ENCODE measurements around the gene POU3F2. TPM values are rescaled to one million over a fixed set of nuclear protein-coding genes. Genes with fewer than 3 reads are reported as not detected.

POU3F2 gene
- total and polyA plus RNA-seq, 2 experiments from 2014 or later, result 0.13 TPM; not detected in 1

DNA sequence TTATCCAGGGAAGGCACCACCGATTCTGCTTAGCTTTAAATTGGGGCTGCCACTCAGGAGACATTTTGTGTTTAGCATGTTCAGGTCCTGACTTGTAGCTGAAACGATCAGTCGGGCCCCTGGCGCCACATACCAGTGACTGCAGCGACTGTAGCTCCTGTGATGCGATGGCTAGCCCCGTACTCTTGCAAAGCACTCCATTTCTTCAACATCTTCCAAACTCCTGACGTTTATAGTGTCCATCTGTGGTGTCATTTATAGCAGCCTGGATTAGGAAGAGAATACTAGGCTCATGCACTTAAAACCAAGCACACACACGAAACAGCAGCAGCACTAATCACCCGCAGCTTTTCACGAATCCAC lies 13.0 kb downstream of the POU3F2 start:
- no peak overlapping the region for H3K4me3 ChIP-seq
- H2AFZ ChIP-seq, result peak overlapping the region; percentile 65
- WGBS (ENCODE audit: low lambda C conversion rate, missing lambda C conversion rate), result 22% methylated on average over 11 of the region's 11 CpGs
- peaks cover 18% of the 10 kb centered on the region for H3K4me1 ChIP-seq (ENCODE audit: insufficient read depth)
- H3K9me2 ChIP-seq (replicated peaks; ENCODE audit: insufficient read depth), result no peaks in the 10 kb centered on the region
- no peaks in the 10 kb centered on the region for H3K9me3 ChIP-seq (ENCODE audit: low read depth)
- DNase-seq (ENCODE audit: low spot score), result no peak
- H3K27ac ChIP-seq, result no peak overlapping the region
- no peaks in the 10 kb centered on the region for H3K79me2 ChIP-seq
- H3K27me3 ChIP-seq, result peaks cover 83% of the 10 kb centered on the region
- H3K4me2 ChIP-seq, result peak overlapping the region; percentile 88
- H4K20me1 ChIP-seq (ENCODE audit: insufficient read depth, poor library complexity, severe bottlenecking), result no peaks in the 10 kb centered on the region
- no peaks in the 10 kb centered on the region for H3K36me3 ChIP-seq (replicated peaks; ENCODE audit: insufficient read depth, low read depth)
- TF ChIP-seq EZH2phosphoT487 (IDR thresholded peaks at IDR 0.05; ENCODE audit: low read depth, severe bottlenecking, unreplicated experiment) (no peak), CTCF (IDR thresholded peaks at IDR 0.05; ENCODE audit: poor library complexity) (no peak), EZH2 (IDR thresholded peaks at IDR 0.05; ENCODE audit: borderline replicate concordance) (no peak)

- H3K9me2 ChIP-seq (replicated peaks; ENCODE audit: insufficient read depth), result no peaks in the 10 kb centered on the region
- peaks cover 18% of the 10 kb centered on the region for H3K4me1 ChIP-seq (ENCODE audit: insufficient read depth)
- H3K27me3 ChIP-seq, result peaks cover 77% of the 10 kb centered on the region
- peak overlapping the region; percentile 65 for H2AFZ ChIP-seq
- H3K4me2 ChIP-seq, result peak overlapping the region; percentile 88
- H3K9me3 ChIP-seq (ENCODE audit: low read depth), result no peaks in the 10 kb centered on the region
- 10% methylated on average over 43 of the region's 51 CpGs for WGBS (ENCODE audit: low lambda C conversion rate, missing lambda C conversion rate)
- TF ChIP-seq EZH2phosphoT487 (IDR thresholded peaks at IDR 0.05; ENCODE audit: low read depth, severe bottlenecking, unreplicated experiment), result no peak
- TF ChIP-seq CTCF (IDR thresholded peaks at IDR 0.05; ENCODE audit: poor library complexity), result peak; percentile 33
- TF ChIP-seq EZH2 (IDR thresholded peaks at IDR 0.05; ENCODE audit: borderline replicate concordance), result peak; percentile 52
- H4K20me1 ChIP-seq (ENCODE audit: insufficient read depth, poor library complexity, severe bottlenecking), result no peaks in the 10 kb centered on the region
- peak; percentile 40 for DNase-seq (ENCODE audit: low spot score)
- no peak overlapping the region for H3K4me3 ChIP-seq
- no peak overlapping the region for H3K27ac ChIP-seq
- no peaks in the 10 kb centered on the region for H3K79me2 ChIP-seq
- no peaks in the 10 kb centered on the region for H3K36me3 ChIP-seq (replicated peaks; ENCODE audit: insufficient read depth, low read depth)
These were observed 13.6 kb downstream of the POU3F2 start for GRCh38 chr6:98847779-98848538.

- Histone ChIP-seq H3K27me3 (peaks cover 70% of the 10 kb centered on the region), H3K27ac (no peak overlapping the region), H3K4me1 (ENCODE audit: insufficient read depth) (peaks cover 18% of the 10 kb centered on the region), H3K4me3 (no peak overlapping the region), H3K4me2 (peak overlapping the region; percentile 88), H3K79me2 (no peaks in the 10 kb centered on the region), H4K20me1 (ENCODE audit: insufficient read depth, poor library complexity, severe bottlenecking) (no peaks in the 10 kb centered on the region), H3K36me3 (replicated peaks; ENCODE audit: insufficient read depth, low read depth) (no peaks in the 10 kb centered on the region), H2AFZ (peak overlapping the region; percentile 65), H3K9me2 (replicated peaks; ENCODE audit: insufficient read depth) (no peaks in the 10 kb centered on the region), H3K9me3 (ENCODE audit: low read depth) (no peaks in the 10 kb centered on the region)
- TF ChIP-seq EZH2 (IDR thresholded peaks at IDR 0.05; ENCODE audit: borderline replicate concordance), result no peak
- no peak for TF ChIP-seq EZH2phosphoT487 (IDR thresholded peaks at IDR 0.05; ENCODE audit: low read depth, severe bottlenecking, unreplicated experiment)
- no peak for TF ChIP-seq CTCF (IDR thresholded peaks at IDR 0.05; ENCODE audit: poor library complexity)
- DNase-seq (ENCODE audit: low spot score), result no peak
- WGBS (ENCODE audit: low lambda C conversion rate, missing lambda C conversion rate), result 68% methylated on average over 18 of the region's 18 CpGs
These were observed 14.3 kb downstream of the POU3F2 start for GRCh38 chr6:98848539-98849242.

All from hepatocyte (in vitro differentiated cells).